Measurements from ENCODE around the gene PAGR1.

PAGR1 gene

GRCh38 chr16:29802416-29802935 is 13.5 kb upstream of the PAGR1 start:
- Histone ChIP-seq H3K4me3 (ENCODE audit: low read depth, low read length) (no peak overlapping the region), H3K4me1 (ENCODE audit: control insufficient read depth, insufficient read depth, low read length) (peaks cover 11% of the 10 kb centered on the region), H3K27ac (ENCODE audit: extremely low read depth, low read depth, low read length) (no peak overlapping the region), H3K36me3 (ENCODE audit: control insufficient read depth in 2 of 2, insufficient read depth in 1 of 2, low read length in 2 of 2) (peaks cover 16 to 67% of the 10 kb centered on the region in 2 experiments), H3K9me3 (ENCODE audit: control insufficient read depth, insufficient read depth, low read depth, low read length) (no peaks in the 10 kb centered on the region)
- ChIA-PET CTCF (interaction anchor here (0.5 to 3.4 kb wide), 5 partner anchors 12 to 230 kb away, joined by 3 to 28 read pairs (median 3); partner anchors contain the start of gene KIF22), POLR2A (interaction anchor here (0.6 to 1.5 kb wide), 4 partner anchors 9 to 164 kb away, joined by 3 to 4 read pairs (median 4); partner anchors contain the start of genes KIF22 and PAGR1)
- TF ChIP-seq, protein P1, sequence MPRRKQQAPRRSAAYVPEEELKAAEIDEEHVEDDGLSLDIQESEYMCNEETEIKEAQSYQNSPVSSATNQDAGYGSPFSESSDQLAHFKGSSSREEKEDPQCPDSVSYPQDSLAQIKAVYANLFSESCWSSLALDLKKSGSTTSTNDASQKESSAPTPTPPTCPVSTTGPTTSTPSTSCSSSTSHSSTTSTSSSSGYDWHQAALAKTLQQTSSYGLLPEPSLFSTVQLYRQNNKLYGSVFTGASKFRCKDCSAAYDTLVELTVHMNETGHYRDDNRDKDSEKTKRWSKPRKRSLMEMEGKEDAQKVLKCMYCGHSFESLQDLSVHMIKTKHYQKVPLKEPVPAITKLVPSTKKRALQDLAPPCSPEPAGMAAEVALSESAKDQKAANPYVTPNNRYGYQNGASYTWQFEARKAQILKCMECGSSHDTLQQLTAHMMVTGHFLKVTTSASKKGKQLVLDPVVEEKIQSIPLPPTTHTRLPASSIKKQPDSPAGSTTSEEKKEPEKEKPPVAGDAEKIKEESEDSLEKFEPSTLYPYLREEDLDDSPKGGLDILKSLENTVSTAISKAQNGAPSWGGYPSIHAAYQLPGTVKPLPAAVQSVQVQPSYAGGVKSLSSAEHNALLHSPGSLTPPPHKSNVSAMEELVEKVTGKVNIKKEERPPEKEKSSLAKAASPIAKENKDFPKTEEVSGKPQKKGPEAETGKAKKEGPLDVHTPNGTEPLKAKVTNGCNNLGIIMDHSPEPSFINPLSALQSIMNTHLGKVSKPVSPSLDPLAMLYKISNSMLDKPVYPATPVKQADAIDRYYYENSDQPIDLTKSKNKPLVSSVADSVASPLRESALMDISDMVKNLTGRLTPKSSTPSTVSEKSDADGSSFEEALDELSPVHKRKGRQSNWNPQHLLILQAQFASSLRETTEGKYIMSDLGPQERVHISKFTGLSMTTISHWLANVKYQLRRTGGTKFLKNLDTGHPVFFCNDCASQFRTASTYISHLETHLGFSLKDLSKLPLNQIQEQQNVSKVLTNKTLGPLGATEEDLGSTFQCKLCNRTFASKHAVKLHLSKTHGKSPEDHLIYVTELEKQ (tag by site-specific recombination; IDR thresholded peaks at IDR 0.05; ENCODE audit: borderline replicate concordance): no peak
- no peak for TF ChIP-seq ZNF433 (tag by site-specific recombination; IDR thresholded peaks at IDR 0.05; ENCODE audit: low read depth)
- no peak for TF ChIP-seq ZNF398 (tag by site-specific recombination; IDR thresholded peaks at IDR 0.05)
- TF ChIP-seq GLI4 (tag by site-specific recombination; IDR thresholded peaks at IDR 0.05): no peak
- no peak for TF ChIP-seq HOXA7 (CRISPR knock-in tag; IDR thresholded peaks at IDR 0.05; ENCODE audit: borderline replicate concordance)
- TF ChIP-seq ZNF10 (tag by site-specific recombination; IDR thresholded peaks at IDR 0.05): peak; percentile 98
- no peak for TF ChIP-seq ZNF596 (tag by site-specific recombination; IDR thresholded peaks at IDR 0.05)
- 0 out of 2 replicates have a peak, but pooled peaks have one; percentile 19 for TF ChIP-seq EGR2 (tag by site-specific recombination; IDR thresholded peaks at IDR 0.05; ENCODE audit: low read depth)
- no peak for TF ChIP-seq GLIS1 (tag by site-specific recombination; IDR thresholded peaks at IDR 0.05)
- TF ChIP-seq TCF7L2 (IDR thresholded peaks at IDR 0.05; ENCODE audit: borderline replicate concordance, low read depth, low read length): no peak
- TF ChIP-seq, protein P2, sequence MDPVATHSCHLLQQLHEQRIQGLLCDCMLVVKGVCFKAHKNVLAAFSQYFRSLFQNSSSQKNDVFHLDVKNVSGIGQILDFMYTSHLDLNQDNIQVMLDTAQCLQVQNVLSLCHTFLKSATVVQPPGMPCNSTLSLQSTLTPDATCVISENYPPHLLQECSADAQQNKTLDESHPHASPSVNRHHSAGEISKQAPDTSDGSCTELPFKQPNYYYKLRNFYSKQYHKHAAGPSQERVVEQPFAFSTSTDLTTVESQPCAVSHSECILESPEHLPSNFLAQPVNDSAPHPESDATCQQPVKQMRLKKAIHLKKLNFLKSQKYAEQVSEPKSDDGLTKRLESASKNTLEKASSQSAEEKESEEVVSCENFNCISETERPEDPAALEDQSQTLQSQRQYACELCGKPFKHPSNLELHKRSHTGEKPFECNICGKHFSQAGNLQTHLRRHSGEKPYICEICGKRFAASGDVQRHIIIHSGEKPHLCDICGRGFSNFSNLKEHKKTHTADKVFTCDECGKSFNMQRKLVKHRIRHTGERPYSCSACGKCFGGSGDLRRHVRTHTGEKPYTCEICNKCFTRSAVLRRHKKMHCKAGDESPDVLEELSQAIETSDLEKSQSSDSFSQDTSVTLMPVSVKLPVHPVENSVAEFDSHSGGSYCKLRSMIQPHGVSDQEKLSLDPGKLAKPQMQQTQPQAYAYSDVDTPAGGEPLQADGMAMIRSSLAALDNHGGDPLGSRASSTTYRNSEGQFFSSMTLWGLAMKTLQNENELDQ (tag by site-specific recombination; IDR thresholded peaks at IDR 0.05; ENCODE audit: low read depth): no peak
- TF ChIP-seq, protein P3, sequence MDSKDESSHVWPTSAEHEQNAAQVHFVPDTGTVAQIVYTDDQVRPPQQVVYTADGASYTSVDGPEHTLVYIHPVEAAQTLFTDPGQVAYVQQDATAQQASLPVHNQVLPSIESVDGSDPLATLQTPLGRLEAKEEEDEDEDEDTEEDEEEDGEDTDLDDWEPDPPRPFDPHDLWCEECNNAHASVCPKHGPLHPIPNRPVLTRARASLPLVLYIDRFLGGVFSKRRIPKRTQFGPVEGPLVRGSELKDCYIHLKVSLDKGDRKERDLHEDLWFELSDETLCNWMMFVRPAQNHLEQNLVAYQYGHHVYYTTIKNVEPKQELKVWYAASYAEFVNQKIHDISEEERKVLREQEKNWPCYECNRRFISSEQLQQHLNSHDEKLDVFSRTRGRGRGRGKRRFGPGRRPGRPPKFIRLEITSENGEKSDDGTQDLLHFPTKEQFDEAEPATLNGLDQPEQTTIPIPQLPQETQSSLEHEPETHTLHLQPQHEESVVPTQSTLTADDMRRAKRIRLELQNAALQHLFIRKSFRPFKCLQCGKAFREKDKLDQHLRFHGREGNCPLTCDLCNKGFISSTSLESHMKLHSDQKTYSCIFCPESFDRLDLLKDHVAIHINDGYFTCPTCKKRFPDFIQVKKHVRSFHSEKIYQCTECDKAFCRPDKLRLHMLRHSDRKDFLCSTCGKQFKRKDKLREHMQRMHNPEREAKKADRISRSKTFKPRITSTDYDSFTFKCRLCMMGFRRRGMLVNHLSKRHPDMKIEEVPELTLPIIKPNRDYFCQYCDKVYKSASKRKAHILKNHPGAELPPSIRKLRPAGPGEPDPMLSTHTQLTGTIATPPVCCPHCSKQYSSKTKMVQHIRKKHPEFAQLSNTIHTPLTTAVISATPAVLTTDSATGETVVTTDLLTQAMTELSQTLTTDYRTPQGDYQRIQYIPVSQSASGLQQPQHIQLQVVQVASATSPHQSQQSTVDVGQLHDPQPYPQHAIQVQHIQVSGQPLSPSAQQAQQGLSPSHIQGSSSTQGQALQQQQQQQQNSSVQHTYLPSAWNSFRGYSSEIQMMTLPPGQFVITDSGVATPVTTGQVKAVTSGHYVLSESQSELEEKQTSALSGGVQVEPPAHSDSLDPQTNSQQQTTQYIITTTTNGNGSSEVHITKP (tag by site-specific recombination; IDR thresholded peaks at IDR 0.05): peak; percentile 94
